Measurements from ENCODE around the gene CRYL1. TPM values are rescaled to one million over a fixed set of nuclear protein-coding genes. Genes with fewer than 3 reads are reported as not detected.

CRYL1 gene
- total RNA-seq, 1 donor from 2014 or later = 9.0 TPM

GRCh38 chr13:20429682-20430081, 96.0 kb downstream of the CRYL1 start:
- intact Hi-C loops (cut with micrococcal nuclease) = no loop called here

- intact Hi-C loops (cut with micrococcal nuclease) = no loop called here
These were observed 96.7 kb downstream of the CRYL1 start for GRCh38 chr13:20428666-20429644.

DNA sequence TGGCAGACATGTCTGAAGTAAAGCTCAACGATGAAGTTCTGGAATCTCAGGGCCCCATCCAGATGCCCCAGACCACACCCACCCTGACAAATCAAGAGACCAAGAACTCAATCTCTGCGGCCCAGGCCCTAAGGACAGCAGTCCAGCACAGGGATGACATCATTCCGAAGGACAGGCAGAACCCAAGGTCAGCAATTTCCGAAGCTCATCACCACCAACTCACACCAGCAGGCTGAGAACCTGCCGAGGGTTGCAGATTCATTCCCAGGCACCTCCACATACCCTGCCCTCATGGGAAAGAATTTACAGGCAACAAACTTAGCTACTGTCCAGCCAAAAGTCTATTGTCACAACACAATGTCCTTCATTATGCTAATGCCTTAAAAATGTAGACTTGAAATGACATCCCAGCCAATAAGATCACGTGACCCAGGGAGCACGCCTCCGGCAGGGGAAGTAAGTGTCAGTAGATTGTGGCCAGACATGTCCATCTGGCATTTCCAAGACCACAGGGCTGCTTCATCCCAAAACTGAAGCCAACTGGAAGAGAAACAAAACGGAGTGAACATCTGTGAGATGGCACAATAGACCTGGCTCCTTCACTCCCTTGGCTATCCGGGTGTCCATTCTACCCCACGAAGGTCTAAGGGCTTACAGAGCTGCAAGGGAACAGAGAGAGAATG, 98.8 kb downstream of the CRYL1 start:
- intact Hi-C loops (cut with micrococcal nuclease) = no loop called here

DNA sequence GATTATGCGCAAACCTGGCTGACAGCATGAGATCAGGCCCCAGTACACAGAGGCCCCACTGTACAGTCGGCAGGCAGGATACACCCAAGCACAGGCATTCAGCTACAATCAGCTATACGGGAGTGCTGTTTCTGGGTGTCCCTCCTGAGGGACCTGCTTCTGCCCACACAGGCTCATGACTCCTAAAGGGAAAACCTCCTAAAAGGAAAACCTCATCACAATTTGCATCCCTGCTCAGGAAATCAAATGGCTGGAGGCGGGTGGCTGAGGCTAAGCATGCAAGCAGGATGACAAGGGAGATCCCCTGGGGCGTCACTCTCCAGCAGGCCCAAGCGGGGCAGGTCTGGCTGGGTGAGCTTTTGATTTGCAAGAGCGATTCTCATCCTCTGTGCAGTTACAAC, 99.8 kb downstream of the CRYL1 start:
- intact Hi-C loops (cut with micrococcal nuclease) = no loop called here

DNA sequence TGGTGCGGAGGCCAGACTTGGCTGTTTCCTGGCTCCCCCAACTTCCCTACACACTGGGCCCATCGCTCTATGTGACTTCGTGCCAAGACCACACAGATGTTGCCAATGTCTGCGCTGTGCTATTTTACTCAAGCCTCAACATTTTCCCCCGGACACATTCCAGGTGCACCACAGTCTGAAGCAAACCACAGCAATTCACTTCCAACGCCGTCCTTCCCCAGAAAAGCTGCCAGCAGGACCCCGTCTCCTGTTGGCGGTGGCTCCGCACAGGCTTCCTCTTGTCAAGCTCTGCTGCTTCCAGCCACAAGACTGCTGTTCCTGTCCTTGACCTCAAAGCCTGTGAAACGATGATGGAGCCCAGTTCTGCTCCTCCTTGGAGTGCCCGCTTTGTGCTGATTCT, 100.7 kb downstream of the CRYL1 start:
- intact Hi-C loops (cut with micrococcal nuclease) = loop anchor here (5.0 kb wide), 1 partner anchor 37 kb away; no protein-coding TSS in a partner anchor

DNA sequence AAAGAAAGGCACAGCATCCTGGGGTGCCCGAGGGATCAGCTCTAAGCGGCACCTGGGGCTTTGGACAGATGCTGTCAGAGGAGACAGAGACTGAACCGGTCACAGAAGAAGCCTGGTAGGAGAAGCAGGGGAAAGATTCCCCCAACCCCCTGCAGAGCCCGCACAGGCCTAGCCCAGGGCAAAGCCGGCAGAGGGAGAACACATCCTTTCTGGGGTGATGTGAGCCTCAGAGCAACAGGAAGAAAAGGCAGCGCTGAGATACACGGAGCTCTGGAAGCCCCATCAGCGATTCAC, 101.2 kb downstream of the CRYL1 start:
- intact Hi-C loops (cut with micrococcal nuclease) = loop anchor here (5.0 kb wide), 1 partner anchor 38 kb away; no protein-coding TSS in a partner anchor

GRCh38 chr13:20422362-20422761, 103.3 kb downstream of the CRYL1 start:
- intact Hi-C loops (cut with micrococcal nuclease) = loop anchor here (5.0 kb wide), 1 partner anchor 40 kb away; no protein-coding TSS in a partner anchor

GRCh38 chr13:20420938-20421337, 104.7 kb downstream of the CRYL1 start:
- intact Hi-C loops (cut with micrococcal nuclease) = loop anchor here (5.0 kb wide), 1 partner anchor 41 kb away; no protein-coding TSS in a partner anchor

- intact Hi-C loops (cut with micrococcal nuclease) = loop anchor here (10.0 kb wide), 1 partner anchor 356 kb away; the partner anchor contains the start of gene EEF1AKMT1
These were observed 106.7 kb downstream of the CRYL1 start for GRCh38 chr13:20418953-20419352.

GRCh38 chr13:20416223-20416745, 109.4 kb downstream of the CRYL1 start:
- intact Hi-C loops (cut with micrococcal nuclease) = loop anchor here (10.0 kb wide), 1 partner anchor 359 kb away; the partner anchor contains the start of gene EEF1AKMT1

DNA sequence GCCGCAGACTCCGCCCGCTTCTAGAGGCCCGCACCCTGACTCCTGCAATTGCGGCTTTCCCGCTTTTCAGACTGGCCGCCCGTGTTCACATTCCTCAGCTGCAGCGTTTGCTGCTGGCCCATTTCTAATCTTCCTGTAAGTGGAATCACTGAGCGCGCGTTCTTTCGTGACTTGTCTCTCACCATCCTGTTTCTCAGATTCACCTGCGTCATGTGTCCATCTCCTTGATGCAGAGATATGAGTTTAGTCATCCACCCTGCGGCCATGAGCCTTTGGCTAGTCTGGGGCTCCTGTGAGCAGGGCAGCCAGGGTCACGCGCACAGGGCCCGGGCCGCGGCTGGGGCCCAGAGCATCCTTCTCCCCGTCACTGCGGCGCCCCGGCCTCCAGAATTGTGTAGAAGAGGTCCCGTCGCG, 110.0 kb downstream of the CRYL1 start:
- intact Hi-C loops (cut with micrococcal nuclease) = loop anchor here (10.0 kb wide), 1 partner anchor 359 kb away; the partner anchor contains the start of gene EEF1AKMT1

DNA sequence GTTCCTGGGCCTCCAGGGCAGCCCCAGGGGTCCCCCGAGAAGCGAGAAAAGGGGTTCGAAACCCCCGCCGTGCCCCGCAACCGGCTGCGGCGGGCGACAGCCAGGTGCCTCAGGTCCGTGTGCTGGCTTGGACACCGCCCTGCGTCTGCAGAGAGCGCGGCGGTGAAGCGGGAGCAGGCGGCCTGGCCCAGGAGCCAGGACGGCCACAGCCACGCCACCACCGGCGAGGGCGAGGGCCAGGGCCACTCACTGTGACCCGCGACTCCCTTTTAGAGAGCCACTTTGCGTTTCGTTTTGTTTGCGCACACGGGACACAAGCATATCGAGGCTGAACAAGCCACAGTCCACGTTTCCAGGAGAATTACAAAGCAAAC, 110.4 kb downstream of the CRYL1 start:
- intact Hi-C loops (cut with micrococcal nuclease) = loop anchor here (10.0 kb wide), 1 partner anchor 360 kb away; the partner anchor contains the start of gene EEF1AKMT1

GRCh38 chr13:20414546-20415305, 110.9 kb downstream of the CRYL1 start:
- intact Hi-C loops (cut with micrococcal nuclease) = loop anchor here (5.0 to 10.0 kb wide), 5 partner anchors 38 to 360 kb away; partner anchors contain the start of genes CRYL1, EEF1AKMT1 and IFT88

DNA sequence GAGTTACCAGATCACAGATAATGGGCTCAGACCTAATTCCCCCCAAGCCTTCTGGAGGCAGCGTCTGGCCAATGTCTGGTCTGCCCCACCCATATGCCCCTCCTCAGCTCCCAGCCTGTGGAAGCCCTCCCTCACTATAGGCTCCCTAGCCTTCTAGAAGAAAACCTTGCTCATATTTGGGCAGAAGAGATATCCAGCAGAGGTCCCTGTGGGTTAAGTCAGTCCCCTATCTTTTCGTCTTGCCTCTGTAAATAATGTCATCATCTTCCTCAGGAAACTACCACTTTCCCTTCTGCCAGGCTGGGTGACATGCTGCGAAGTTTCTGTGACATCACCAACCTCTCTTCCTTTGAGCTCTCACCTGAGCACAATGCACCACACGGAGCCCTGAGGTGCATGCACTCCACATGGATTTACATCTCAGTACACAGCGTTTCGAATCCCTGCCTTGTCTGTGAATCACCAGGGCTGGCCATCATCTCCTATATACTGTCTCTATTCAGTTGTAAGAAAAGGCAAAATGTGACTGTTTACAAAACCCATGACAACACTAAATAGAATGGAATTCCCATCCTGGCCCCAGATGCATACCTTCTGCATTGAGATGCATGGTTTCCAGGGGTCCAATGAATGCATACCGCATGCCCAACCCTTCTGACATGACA, 112.8 kb downstream of the CRYL1 start:
- intact Hi-C loops (cut with micrococcal nuclease) = loop anchor here (1.0 to 10.0 kb wide), 6 partner anchors 39 to 362 kb away; partner anchors contain the start of genes CRYL1, EEF1AKMT1 and IFT88

DNA sequence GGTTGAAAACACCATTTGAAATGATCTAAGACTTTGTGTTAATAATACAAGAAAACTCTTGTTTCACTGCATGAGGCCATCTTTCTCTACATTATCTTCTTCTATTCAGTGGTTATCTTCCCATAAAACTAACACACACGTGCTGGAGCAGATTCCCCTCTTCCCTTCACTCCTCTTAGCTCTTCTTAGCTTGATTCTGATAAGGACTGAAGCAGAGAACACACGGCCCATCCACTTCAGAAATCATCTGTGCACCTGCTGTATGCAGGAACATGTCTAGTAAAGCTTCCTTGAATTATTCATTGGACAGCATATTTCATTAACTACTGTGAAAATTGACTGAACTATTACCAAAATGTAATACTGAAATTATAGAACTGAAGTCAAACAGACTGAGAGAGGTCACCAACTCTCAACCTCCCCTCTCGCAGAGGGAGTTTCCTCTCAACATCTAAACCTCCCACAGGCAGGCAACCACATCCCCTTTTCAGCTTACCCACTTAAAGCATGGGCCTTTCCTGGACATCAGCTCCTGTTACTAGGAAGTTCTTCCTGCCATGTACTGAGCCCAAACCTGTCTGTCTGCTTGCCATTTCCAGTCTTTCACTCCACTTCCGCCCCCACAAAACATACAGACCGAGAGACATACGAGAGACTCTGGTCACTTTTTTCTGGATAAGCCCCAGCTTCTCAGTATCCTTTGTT, 113.9 kb downstream of the CRYL1 start:
- intact Hi-C loops (cut with micrococcal nuclease) = loop anchor here (1.0 to 10.0 kb wide), 6 partner anchors 41 to 363 kb away; partner anchors contain the start of genes CRYL1, EEF1AKMT1 and IFT88

DNA sequence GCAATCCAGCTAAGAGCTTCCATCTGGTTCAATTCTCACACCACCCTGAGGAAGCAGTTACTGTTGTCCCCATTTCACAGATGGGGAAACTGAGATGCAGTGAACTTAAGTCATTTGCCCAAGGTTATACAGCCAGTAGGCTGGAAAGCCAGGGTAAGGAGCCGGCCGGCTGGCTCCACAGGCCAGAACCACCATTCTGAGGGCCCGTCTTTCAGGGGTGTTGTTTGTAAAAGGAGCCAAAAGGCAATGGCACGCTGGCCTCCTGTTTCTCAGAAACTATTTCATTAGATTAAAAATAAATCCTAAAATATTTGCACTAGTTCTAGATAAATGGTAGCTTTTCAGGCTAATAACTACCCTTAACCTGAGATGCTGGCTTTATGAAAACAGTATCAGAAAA, 114.9 kb downstream of the CRYL1 start:
- intact Hi-C loops (cut with micrococcal nuclease) = loop anchor here (5.0 to 10.0 kb wide), 5 partner anchors 42 to 364 kb away; partner anchors contain the start of genes CRYL1, EEF1AKMT1 and IFT88

- intact Hi-C loops (cut with micrococcal nuclease) = no loop called here
These were observed 117.5 kb downstream of the CRYL1 start for GRCh38 chr13:20408181-20408580.

DNA sequence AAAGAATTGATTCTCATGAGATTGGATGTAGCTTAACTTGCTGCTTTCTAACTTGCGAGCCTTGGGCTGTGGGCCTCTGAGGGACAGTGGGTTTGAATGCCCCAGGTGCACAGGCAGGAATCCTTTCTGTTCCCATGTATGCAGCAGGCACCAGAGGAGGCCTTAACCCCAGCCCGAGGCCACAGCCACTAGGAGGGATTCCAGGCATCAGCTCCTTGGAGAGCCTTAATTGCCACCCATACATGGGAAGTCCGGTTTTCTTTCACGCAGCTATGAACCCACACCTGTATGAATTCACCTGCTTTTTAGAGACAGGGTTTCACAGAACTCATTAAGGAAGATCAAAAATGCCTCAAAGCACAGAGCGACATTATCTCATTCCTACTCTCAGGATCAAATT, 117.9 kb downstream of the CRYL1 start:
- intact Hi-C loops (cut with micrococcal nuclease) = no loop called here

- intact Hi-C loops (cut with micrococcal nuclease) = no loop called here
These were observed 120.0 kb downstream of the CRYL1 start for GRCh38 chr13:20405691-20406090.
